Fibroblast of gingiva (primary cell): ENCODE data around the gene OGDH.
"Not testable (repeated sequence)": the region's sequence is repeated elsewhere in the genome, so short reads cannot be mapped to it uniquely, and the experiment has no call there.

Experiments
- DNase-seq: peaks from one replicate; pipeline ENCODE4 v3.0.0-alpha.2; 2011; ENCODE audit warnings: low read depth

The OGDH gene

GRCh38 chr7:44667190-44667589 lies 60.8 kb downstream of the OGDH start:
- DNase-seq = no peak

GRCh38 chr7:44671069-44671468 lies 64.6 kb downstream of the OGDH start:
- DNase-seq = no peak

GRCh38 chr7:44673324-44673723 lies 66.9 kb downstream of the OGDH start:
- no peak for DNase-seq

- DNase-seq = no peak
Observed at GRCh38 chr7:44673771-44674170, 67.3 kb downstream of the OGDH start.

- no peak for DNase-seq
Observed at GRCh38 chr7:44674381-44674780, 68.0 kb downstream of the OGDH start.

GRCh38 chr7:44676776-44677175 lies 70.3 kb downstream of the OGDH start:
- no peak for DNase-seq

GRCh38 chr7:44678101-44678470 lies 71.7 kb downstream of the OGDH start:
- DNase-seq = no peak

- DNase-seq = peak; percentile 83
Observed at GRCh38 chr7:44678471-44679179, 72.2 kb downstream of the OGDH start.

- DNase-seq = no peak
Observed at GRCh38 chr7:44681645-44682044, 75.2 kb downstream of the OGDH start.

- DNase-seq = no peak
Observed at GRCh38 chr7:44685723-44686122, 79.3 kb downstream of the OGDH start.

- DNase-seq = no peak
Observed at GRCh38 chr7:44689427-44689826, 83.0 kb downstream of the OGDH start.

GRCh38 chr7:44693641-44694313 lies 87.3 kb downstream of the OGDH start:
- DNase-seq = peak; percentile 50

GRCh38 chr7:44694326-44694725 lies 87.9 kb downstream of the OGDH start:
- DNase-seq = no peak

GRCh38 chr7:44694766-44695165 lies 88.3 kb downstream of the OGDH start:
- DNase-seq = no peak

- DNase-seq = no peak
Observed at GRCh38 chr7:44695756-44696155, 89.3 kb downstream of the OGDH start.

- no peak for DNase-seq
Observed at GRCh38 chr7:44696728-44697127, 90.3 kb downstream of the OGDH start.

- DNase-seq = no peak
Observed at GRCh38 chr7:44697136-44698045, 91.0 kb downstream of the OGDH start.

- DNase-seq = no peak
Observed at GRCh38 chr7:44698046-44698580, 91.7 kb downstream of the OGDH start.

GRCh38 chr7:44699598-44699997 lies 93.2 kb downstream of the OGDH start:
- not testable (repeated sequence) for DNase-seq

- DNase-seq = no peak
Observed at GRCh38 chr7:44700322-44700721, 93.9 kb downstream of the OGDH start.

- not testable (repeated sequence) for DNase-seq
Observed at GRCh38 chr7:44703391-44703790, 97.0 kb downstream of the OGDH start.

GRCh38 chr7:44703921-44704320 lies 97.5 kb downstream of the OGDH start:
- DNase-seq = no peak

- no peak for DNase-seq
Observed at GRCh38 chr7:44705434-44705833, 99.0 kb downstream of the OGDH start.
